ENCODE results near the gene PLXNA1. TPM values are rescaled to one million over a fixed set of nuclear protein-coding genes. Genes with fewer than 3 reads are reported as not detected.

Gene PLXNA1
- polyA plus RNA-seq, 1 of the 3 experiments (the other 2 are of a cell fraction): 48.1 TPM

DNA sequence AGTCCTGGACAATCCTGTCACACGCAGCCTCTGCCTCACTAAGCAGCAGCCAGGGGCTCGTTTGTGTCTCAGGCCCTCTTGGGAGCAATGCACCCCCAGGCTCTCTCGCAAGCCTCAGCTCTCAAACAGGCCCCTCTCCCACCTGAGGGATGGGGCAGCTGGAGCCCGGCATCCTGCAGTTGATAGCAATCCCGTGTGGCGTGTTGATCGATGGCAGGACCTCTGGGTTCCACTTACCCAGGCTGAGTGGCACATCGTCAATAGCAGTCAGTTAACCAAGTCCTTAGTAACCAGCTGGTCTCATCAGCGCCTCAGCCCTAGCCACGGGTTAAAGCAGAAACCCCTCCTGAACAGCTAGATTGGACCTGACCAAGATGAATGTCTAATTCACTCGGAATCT is 36.5 kb upstream of the PLXNA1 start:
- no peaks in the 10 kb centered on the region for H3K27me3 ChIP-seq (ENCODE audit: insufficient read depth)
- H3K9ac ChIP-seq: no peak overlapping the region
- ChIA-PET CTCF (interaction anchor here (1.0 to 1.6 kb wide), 2 partner anchors 27 to 267 kb away, joined by 3 to 4 read pairs; no protein-coding TSS in a partner anchor), POLR2A (interaction anchor here (0.8 kb wide), 1 partner anchor 15 kb away, joined by 3 read pairs; no protein-coding TSS in a partner anchor)
- TF ChIP-seq SMC3 (IDR thresholded peaks at IDR 0.05; ENCODE audit: low read depth, low read length) (no peak), MEF2A (IDR thresholded peaks at IDR 0.05; ENCODE audit: borderline replicate concordance, low read depth) (no peak), SIN3A (IDR thresholded peaks at IDR 0.05; ENCODE audit: borderline replicate concordance, low read depth, low read length) (no peak), FOSL2 (IDR thresholded peaks at IDR 0.05; ENCODE audit: borderline replicate concordance, low read depth) (no peak), TCF12 (IDR thresholded peaks at IDR 0.05) (no peak), FOXM1 (IDR thresholded peaks at IDR 0.05; ENCODE audit: low read depth) (no peak), CHD2 (IDR thresholded peaks at IDR 0.05; ENCODE audit: low read length, partially characterized antibody) (no peak), TEAD4 (IDR thresholded peaks at IDR 0.05; ENCODE audit: borderline replicate concordance, insufficient read depth) (no peak), RCOR1 (IDR thresholded peaks at IDR 0.05; ENCODE audit: low read length) (no peak), FOXJ3 (CRISPR knock-in tag; IDR thresholded peaks at IDR 0.05) (no peak), GATA2 (CRISPR knock-in tag; IDR thresholded peaks at IDR 0.05) (no peak)
- TF ChIP-seq, protein P1, sequence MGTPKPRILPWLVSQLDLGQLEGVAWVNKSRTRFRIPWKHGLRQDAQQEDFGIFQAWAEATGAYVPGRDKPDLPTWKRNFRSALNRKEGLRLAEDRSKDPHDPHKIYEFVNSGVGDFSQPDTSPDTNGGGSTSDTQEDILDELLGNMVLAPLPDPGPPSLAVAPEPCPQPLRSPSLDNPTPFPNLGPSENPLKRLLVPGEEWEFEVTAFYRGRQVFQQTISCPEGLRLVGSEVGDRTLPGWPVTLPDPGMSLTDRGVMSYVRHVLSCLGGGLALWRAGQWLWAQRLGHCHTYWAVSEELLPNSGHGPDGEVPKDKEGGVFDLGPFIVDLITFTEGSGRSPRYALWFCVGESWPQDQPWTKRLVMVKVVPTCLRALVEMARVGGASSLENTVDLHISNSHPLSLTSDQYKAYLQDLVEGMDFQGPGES (IDR thresholded peaks at IDR 0.05; ENCODE audit: low read depth, low read length): no peak
- TF ChIP-seq, protein P2, sequence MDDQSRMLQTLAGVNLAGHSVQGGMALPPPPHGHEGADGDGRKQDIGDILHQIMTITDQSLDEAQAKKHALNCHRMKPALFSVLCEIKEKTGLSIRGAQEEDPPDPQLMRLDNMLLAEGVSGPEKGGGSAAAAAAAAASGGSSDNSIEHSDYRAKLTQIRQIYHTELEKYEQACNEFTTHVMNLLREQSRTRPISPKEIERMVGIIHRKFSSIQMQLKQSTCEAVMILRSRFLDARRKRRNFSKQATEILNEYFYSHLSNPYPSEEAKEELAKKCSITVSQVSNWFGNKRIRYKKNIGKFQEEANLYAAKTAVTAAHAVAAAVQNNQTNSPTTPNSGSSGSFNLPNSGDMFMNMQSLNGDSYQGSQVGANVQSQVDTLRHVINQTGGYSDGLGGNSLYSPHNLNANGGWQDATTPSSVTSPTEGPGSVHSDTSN (IDR thresholded peaks at IDR 0.05): no peak
- TF ChIP-seq, protein P3, sequence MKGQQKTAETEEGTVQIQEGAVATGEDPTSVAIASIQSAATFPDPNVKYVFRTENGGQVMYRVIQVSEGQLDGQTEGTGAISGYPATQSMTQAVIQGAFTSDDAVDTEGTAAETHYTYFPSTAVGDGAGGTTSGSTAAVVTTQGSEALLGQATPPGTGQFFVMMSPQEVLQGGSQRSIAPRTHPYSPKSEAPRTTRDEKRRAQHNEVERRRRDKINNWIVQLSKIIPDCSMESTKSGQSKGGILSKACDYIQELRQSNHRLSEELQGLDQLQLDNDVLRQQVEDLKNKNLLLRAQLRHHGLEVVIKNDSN (IDR thresholded peaks at IDR 0.05; ENCODE audit: borderline replicate concordance, low read depth): no peak
- H3K9me2 ChIP-seq: no peaks in the 10 kb centered on the region
- H3F3A ChIP-seq (replicated peaks; ENCODE audit: insufficient read depth): no peaks in the 10 kb centered on the region
- H4K20me1 ChIP-seq (ENCODE audit: insufficient read depth): no peaks in the 10 kb centered on the region
- no peak overlapping the region for H2AFZ ChIP-seq (ENCODE audit: low read depth)
- H3K4me1 ChIP-seq (ENCODE audit: control insufficient read depth in 1 of 2, insufficient read depth in 2 of 2, low read depth in 1 of 2, low read length in 1 of 2): peaks cover 0 to 17% of the 10 kb centered on the region in 2 experiments; a peak in 1 of 4 replicates
- no peak overlapping the region for H3K4me2 ChIP-seq
- no peak overlapping the region for H3K4me3 ChIP-seq (ENCODE audit: low read depth in 2 of 2, low read length in 1 of 2)
- 92% methylated on average over 10 of the region's 11 CpGs for WGBS (ENCODE audit: low lambda C conversion rate)
- no peaks in the 10 kb centered on the region for H3K9me3 ChIP-seq
- no peak overlapping the region for H3K27ac ChIP-seq (ENCODE audit: low read depth in 2 of 2, low read length in 1 of 2)
- H3K79me2 ChIP-seq (ENCODE audit: insufficient read depth): no peaks in the 10 kb centered on the region
- peaks cover 0 to 4% of the 10 kb centered on the region in 2 experiments for H3K36me3 ChIP-seq (replicated peaks in 1 of 2; ENCODE audit: control insufficient read depth in 1 of 2, insufficient read depth in 2 of 2, low read length in 1 of 2)
- DNase-seq: no peak

DNA sequence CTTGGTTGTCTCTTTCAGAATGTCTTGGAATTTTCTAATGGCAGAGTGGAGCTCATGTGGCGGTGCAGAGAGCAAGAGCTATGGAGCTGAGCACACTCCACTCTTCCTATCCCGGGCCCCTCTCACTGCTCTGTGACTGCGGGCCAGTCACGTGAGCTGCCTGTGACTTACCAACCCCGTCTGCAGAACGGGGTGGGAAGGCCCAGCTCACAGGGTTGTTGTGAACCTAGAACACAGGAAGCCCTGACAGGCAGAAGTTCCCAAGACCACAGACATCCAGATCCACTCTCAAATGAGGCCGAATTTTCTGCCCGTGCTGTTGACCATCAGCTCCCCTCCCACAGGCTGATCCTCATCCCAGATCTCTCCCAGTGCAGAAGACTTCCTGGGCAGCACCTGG is 35.5 kb upstream of the PLXNA1 start:
- 80% methylated on average over 7 of the region's 8 CpGs for WGBS (ENCODE audit: low lambda C conversion rate)

More for the DNA sequence above, 35.5 kb upstream of the PLXNA1 start:
- Histone ChIP-seq H4K20me1 (ENCODE audit: insufficient read depth) (no peaks in the 10 kb centered on the region), H3K9ac (no peak overlapping the region), H3K27me3 (ENCODE audit: insufficient read depth) (no peaks in the 10 kb centered on the region), H3K4me2 (no peak overlapping the region), H3K4me1 (ENCODE audit: control insufficient read depth in 1 of 2, insufficient read depth in 2 of 2, low read depth in 1 of 2, low read length in 1 of 2) (peaks cover 0 to 17% of the 10 kb centered on the region in 2 experiments; a peak in 1 of 4 replicates), H3K9me2 (no peaks in the 10 kb centered on the region), H3K36me3 (replicated peaks in 1 of 2; ENCODE audit: control insufficient read depth in 1 of 2, insufficient read depth in 2 of 2, low read length in 1 of 2) (peaks cover 0 to 4% of the 10 kb centered on the region in 2 experiments), H3K9me3 (no peaks in the 10 kb centered on the region), H3K27ac (ENCODE audit: low read depth in 2 of 2, low read length in 1 of 2) (no peak overlapping the region), H3K4me3 (ENCODE audit: low read depth in 2 of 2, low read length in 1 of 2) (no peak overlapping the region), H2AFZ (ENCODE audit: low read depth) (no peak overlapping the region), H3F3A (replicated peaks; ENCODE audit: insufficient read depth) (no peaks in the 10 kb centered on the region), H3K79me2 (ENCODE audit: insufficient read depth) (no peaks in the 10 kb centered on the region)
- DNase-seq: no peak
- ChIA-PET POLR2A (no interaction called here), CTCF (interaction anchor here (1.0 to 1.6 kb wide), 2 partner anchors 26 to 268 kb away, joined by 3 to 4 read pairs; no protein-coding TSS in a partner anchor)
- TF ChIP-seq FOXM1 (IDR thresholded peaks at IDR 0.05; ENCODE audit: low read depth) (no peak), FOXJ3 (CRISPR knock-in tag; IDR thresholded peaks at IDR 0.05) (no peak)
- TF ChIP-seq, protein P4, sequence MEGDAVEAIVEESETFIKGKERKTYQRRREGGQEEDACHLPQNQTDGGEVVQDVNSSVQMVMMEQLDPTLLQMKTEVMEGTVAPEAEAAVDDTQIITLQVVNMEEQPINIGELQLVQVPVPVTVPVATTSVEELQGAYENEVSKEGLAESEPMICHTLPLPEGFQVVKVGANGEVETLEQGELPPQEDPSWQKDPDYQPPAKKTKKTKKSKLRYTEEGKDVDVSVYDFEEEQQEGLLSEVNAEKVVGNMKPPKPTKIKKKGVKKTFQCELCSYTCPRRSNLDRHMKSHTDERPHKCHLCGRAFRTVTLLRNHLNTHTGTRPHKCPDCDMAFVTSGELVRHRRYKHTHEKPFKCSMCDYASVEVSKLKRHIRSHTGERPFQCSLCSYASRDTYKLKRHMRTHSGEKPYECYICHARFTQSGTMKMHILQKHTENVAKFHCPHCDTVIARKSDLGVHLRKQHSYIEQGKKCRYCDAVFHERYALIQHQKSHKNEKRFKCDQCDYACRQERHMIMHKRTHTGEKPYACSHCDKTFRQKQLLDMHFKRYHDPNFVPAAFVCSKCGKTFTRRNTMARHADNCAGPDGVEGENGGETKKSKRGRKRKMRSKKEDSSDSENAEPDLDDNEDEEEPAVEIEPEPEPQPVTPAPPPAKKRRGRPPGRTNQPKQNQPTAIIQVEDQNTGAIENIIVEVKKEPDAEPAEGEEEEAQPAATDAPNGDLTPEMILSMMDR (IDR thresholded peaks at IDR 0.05): no peak

All from SK-N-SH (cell line).